GM12875 (cell line): ENCODE results near the gene CES2.

Experiments
- H3K4me3 ChIP-seq: one replicate; pipeline ENCODE4 v1.5.1; 2011; ENCODE audit warnings: low read depth, low read length, control low read depth
- CTCF ChIP-seq: IDR thresholded peaks from 2 replicates; pipeline ENCODE4 v1.5.1; 2011; ENCODE audit warnings: low read depth, mild to moderate bottlenecking, control low read depth, inconsistent platforms, low read length, moderate library complexity, borderline replicate concordance; ENCODE audit not compliant: insufficient read depth

CES2 gene

GRCh38 chr16:66936462-66936861, 1.1 kb downstream of the CES2 start:
- TF ChIP-seq CTCF, result no peak

GRCh38 chr16:66936889-66937554, 1.7 kb downstream of the CES2 start:
- no peak for TF ChIP-seq CTCF
- no peak overlapping the region for H3K4me3 ChIP-seq

More at GRCh38 chr16:66936462-66936861, 1.1 kb downstream of the CES2 start:
- H3K4me3 ChIP-seq, result no peak overlapping the region

GRCh38 chr16:66937725-66938337, 2.5 kb downstream of the CES2 start:
- H3K4me3 ChIP-seq, result no peak overlapping the region
- no peak for TF ChIP-seq CTCF

- no peak for TF ChIP-seq CTCF
- no peak overlapping the region for H3K4me3 ChIP-seq
Observed at GRCh38 chr16:66939366-66939765, 4.0 kb downstream of the CES2 start.

GRCh38 chr16:66940236-66940635, 4.9 kb downstream of the CES2 start:
- no peak overlapping the region for H3K4me3 ChIP-seq
- TF ChIP-seq CTCF, result no peak

GRCh38 chr16:66942981-66943380, 7.7 kb downstream of the CES2 start:
- no peak overlapping the region for H3K4me3 ChIP-seq
- no peak for TF ChIP-seq CTCF

GRCh38 chr16:66943426-66944053, 8.2 kb downstream of the CES2 start:
- TF ChIP-seq CTCF, result no peak
- no peak overlapping the region for H3K4me3 ChIP-seq
